Measurements from ENCODE around the gene CUBN. TPM values are rescaled to one million over a fixed set of nuclear protein-coding genes. Genes with fewer than 3 reads are reported as not detected.

The CUBN gene
- polyA plus RNA-seq, 2 of the 4 experiments (the other 2 are of a cell fraction) = 0.08 to 0.28 TPM

DNA sequence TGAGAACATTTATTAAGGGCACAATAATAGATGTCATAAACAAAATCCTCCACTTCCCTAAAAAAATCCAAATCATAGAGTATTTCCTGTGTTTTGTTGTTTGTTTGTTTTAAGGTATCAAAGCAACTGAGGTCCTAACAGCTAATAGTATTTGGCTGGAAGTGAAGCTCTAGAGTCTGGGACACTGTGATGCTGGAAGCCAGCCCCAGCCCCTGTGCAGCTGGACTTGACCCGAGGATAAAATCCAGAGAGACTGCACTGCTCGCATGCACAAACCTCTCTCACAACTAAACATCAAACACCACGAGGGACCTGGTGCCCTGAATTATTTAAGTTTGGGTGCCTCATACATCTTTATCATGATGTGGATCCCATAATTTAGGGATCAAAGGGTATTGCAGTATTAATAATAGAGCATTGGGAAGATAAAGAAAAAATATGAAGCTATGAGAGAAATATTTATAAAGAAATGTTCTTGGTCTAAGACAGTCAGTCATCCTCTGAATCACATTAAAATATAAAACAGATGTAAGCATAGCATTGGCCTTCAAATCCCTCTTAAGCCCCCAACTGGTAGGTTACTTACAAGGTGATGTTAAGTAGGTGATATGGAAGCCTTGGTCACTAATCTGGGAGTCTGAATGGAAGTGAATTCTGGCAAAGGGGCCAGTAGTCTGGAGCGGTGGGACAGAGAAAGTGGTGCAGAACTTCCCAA, 44.4 kb downstream of the CUBN start:
- ATAC-seq = no peak
- FAIRE-seq = no peak
- no peak overlapping the region for H3K4me2 ChIP-seq
- CTCF ChIA-PET = interaction anchor here (0.6 to 1.5 kb wide), 2 partner anchors 31 to 1604 kb away, joined by 3 read pairs; no protein-coding TSS in a partner anchor
- H3K9me3 ChIP-seq = no peaks in the 10 kb centered on the region
- no peak overlapping the region for H3K4me3 ChIP-seq
- no peak overlapping the region for H3K27ac ChIP-seq
- H3K4me1 ChIP-seq = peaks cover 15% of the 10 kb centered on the region; the same call in 2 of the 3 replicates
- DNase-seq (ENCODE audit: low read depth in 1 of 2, low spot score in 1 of 2) = no peak
- 65% methylated on average over 4 of the region's 4 CpGs for WGBS (ENCODE audit: missing lambda C conversion rate)
- POLR2A ChIA-PET = no interaction called here
- TF ChIP-seq TP53 (CRISPR knock-in tag; IDR thresholded peaks at IDR 0.05) (no peak), CEBPB (IDR thresholded peaks at IDR 0.05) (no peak), NR3C1 (IDR thresholded peaks at IDR 0.05) (no peak), E2F6 (IDR thresholded peaks at IDR 0.05; ENCODE audit: borderline replicate concordance, low read depth) (no peak), CBX2 (IDR thresholded peaks at IDR 0.05; ENCODE audit: borderline replicate concordance, low read depth) (no peak), ZFP36 (IDR thresholded peaks at IDR 0.05; ENCODE audit: borderline replicate concordance, partially characterized antibody) (no peak), HMGXB4 (CRISPR knock-in tag; IDR thresholded peaks at IDR 0.05; ENCODE audit: borderline replicate concordance) (no peak)
- TF ChIP-seq, protein P1, sequence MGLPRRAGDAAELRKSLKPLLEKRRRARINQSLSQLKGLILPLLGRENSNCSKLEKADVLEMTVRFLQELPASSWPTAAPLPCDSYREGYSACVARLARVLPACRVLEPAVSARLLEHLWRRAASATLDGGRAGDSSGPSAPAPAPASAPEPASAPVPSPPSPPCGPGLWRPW (IDR thresholded peaks at IDR 0.05) = no peak

- Histone ChIP-seq H3K9me3 (no peaks in the 10 kb centered on the region), H3K27ac (no peak overlapping the region), H3K4me2 (no peak overlapping the region), H3K4me1 (peaks cover 15% of the 10 kb centered on the region; the same call in 2 of the 3 replicates), H3K4me3 (no peak overlapping the region)
- DNase-seq (ENCODE audit: low read depth in 1 of 2, low spot score in 1 of 2) (no peak), FAIRE-seq (no peak), ATAC-seq (no peak)
- no peak for TF ChIP-seq MYC (IDR thresholded peaks at IDR 0.05; ENCODE audit: borderline replicate concordance, low read length)
- no peak for TF ChIP-seq BHLHE40 (IDR thresholded peaks at IDR 0.05; ENCODE audit: low read depth, low read length)
- CTCF ChIA-PET = no interaction called here
- 74% methylated on average over 6 of the region's 6 CpGs for WGBS (ENCODE audit: missing lambda C conversion rate)
- POLR2A ChIA-PET = no interaction called here
These were observed 45.4 kb downstream of the CUBN start for GRCh38 chr10:17084258-17084657.

- H3K4me2 ChIP-seq = no peak overlapping the region
- POLR2A ChIA-PET = no interaction called here
- peaks cover under 1% of the 10 kb centered on the region; the same call in 1 of the 3 replicates for H3K4me1 ChIP-seq
- 53% methylated on average over 2 of the region's 2 CpGs for WGBS (ENCODE audit: missing lambda C conversion rate)
- H3K9me3 ChIP-seq = no peaks in the 10 kb centered on the region
- no peak overlapping the region for H3K27ac ChIP-seq
- no peak for FAIRE-seq
- no peak overlapping the region for H3K4me3 ChIP-seq
- CTCF ChIA-PET = no interaction called here
- no peak for ATAC-seq
- DNase-seq (ENCODE audit: low read depth in 1 of 2, low spot score in 1 of 2) = no peak
- no peak for TF ChIP-seq MYC (IDR thresholded peaks at IDR 0.05; ENCODE audit: borderline replicate concordance, low read length)
- no peak for TF ChIP-seq HDAC2 (IDR thresholded peaks at IDR 0.05)
- TF ChIP-seq MAZ (IDR thresholded peaks at IDR 0.05; ENCODE audit: borderline replicate concordance, low read depth, low read length) = no peak
- TF ChIP-seq TP53 (CRISPR knock-in tag; IDR thresholded peaks at IDR 0.05) = no peak
- no peak for TF ChIP-seq CHD2 (IDR thresholded peaks at IDR 0.05; ENCODE audit: low read length, partially characterized antibody)
- TF ChIP-seq POLR2A (IDR thresholded peaks at IDR 0.05; ENCODE audit: low read length) = no peak
- TF ChIP-seq ATOH8 (CRISPR knock-in tag; IDR thresholded peaks at IDR 0.05; ENCODE audit: low read depth) = no peak
- TF ChIP-seq RCOR1 (IDR thresholded peaks at IDR 0.05; ENCODE audit: low read depth, low read length) = no peak
- no peak for TF ChIP-seq USF2 (IDR thresholded peaks at IDR 0.05)
- TF ChIP-seq JUN (IDR thresholded peaks at IDR 0.05) = no peak
- TF ChIP-seq NR3C1 (IDR thresholded peaks at IDR 0.05) = no peak
- no peak for TF ChIP-seq KDM1A (IDR thresholded peaks at IDR 0.05; ENCODE audit: low read depth)
- no peak for TF ChIP-seq MAFK (IDR thresholded peaks at IDR 0.05; ENCODE audit: partially characterized antibody)
These were observed 48.2 kb downstream of the CUBN start for GRCh38 chr10:17081431-17081830.
